SW 1271 (cell line): ENCODE measurements around the gene FRYL.
A peak's percentile ranks its signal among the peaks of the same experiment; 100 is the strongest.

Experiments used
- DNase-seq, 2 experiments: peaks; one replicate each; lab custom pipeline; 2025; lab: John Stamatoyannopoulos, UW

FRYL gene

DNA sequence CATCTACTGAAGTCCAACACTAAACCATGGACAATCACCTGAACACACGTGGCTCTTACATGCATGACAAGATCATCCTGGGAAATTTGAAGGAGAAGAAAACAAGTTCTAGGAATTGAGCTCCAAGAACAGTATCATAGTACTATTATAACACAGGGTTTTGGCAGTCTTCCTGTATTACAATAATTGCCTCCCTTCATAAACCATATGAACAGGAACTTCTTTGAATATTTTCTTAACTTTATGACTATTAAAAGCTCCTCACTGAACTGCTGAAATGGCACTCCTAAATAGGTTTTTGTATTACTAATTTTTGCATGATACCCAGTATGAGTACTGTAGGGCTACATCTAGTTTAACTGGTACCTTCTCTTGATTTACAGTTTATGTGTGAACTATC is 160.0 kb downstream of the FRYL start:
- no peak for DNase-seq

DNA sequence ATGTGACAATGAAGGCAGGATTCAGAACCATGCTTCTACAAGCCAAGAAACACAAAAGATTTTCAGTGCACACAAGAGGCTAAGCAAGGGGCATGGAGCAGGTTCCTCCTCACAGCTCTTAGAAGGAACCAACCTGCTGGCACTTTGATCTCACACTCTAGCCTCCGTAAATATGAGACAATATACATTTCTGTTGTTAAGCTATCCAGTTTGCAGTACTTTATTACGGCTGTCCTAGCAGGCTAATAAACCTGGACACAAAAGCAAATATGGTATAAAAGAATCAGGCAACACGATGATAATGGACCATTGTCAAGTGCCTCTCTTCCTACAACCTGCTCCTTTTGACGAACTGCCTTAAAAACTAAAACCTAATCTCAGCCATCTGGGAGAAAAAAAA is 175.6 kb downstream of the FRYL start:
- DNase-seq = no peak

DNA sequence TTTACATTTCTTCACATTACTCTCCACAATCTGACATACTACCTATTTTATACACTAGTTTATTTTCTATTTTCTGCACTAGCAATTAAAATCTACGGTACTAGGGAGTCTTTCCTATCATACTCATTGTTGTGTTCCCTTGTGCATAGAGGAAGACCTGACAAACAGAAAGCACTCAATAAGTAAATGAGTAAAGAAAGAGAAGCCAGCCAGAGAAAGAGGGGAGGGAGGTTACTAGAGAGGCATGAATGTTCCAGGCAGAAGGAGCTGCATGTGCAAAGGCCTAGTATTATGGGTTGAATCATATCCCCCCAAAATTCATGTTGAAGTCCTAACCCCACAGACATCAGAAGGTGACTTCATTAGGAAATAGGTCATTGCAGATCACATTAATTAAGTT is 176.0 kb downstream of the FRYL start:
- no peak for DNase-seq

DNA sequence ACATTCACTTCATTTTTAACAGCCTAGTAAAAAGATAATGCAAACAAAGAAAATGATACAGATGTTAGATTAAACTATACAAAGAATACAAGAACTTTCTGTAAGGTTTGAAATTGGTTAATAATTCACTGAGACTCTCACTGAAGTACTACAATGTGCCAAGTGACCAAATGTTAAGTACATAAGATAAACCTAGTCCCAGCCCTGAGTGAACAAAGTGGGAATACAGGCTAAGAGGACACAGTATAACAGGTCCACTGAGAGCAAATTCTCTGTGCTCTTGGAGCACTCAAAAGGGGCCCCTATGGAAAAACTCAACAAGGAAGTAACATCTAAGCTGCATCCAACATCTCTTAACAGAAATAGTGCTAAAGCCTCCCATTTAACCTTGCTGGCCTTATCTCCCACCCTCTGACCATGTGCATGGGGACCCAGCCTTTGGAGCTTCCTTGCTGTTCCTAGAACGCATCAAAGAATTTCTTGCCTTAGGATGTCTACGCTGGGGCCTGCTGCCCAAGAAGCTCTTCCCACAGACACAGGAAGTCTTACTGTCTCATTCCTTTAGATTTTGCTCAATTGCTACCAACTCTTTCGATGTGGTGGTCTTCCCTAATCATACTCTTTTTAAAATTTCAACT is 176.6 kb downstream of the FRYL start:
- no peak for DNase-seq

DNA sequence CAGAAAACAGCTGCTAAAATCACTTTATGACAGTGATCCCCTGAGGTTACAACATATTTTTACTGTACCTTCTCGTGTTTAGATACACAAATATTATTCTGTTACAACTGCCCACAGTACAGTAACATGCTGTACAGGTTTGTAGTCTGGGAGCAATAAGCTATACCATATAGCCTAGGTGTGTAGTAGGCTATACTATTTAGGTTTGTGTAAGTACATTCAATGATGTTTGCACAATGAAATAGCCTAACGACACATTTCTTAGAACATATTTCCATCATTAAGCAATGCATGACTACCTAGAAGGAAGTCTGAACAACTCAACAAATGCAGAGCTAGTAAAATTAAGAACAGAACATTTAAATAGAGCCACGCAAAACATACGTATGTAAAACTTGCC is 177.3 kb downstream of the FRYL start:
- no peak for DNase-seq

DNA sequence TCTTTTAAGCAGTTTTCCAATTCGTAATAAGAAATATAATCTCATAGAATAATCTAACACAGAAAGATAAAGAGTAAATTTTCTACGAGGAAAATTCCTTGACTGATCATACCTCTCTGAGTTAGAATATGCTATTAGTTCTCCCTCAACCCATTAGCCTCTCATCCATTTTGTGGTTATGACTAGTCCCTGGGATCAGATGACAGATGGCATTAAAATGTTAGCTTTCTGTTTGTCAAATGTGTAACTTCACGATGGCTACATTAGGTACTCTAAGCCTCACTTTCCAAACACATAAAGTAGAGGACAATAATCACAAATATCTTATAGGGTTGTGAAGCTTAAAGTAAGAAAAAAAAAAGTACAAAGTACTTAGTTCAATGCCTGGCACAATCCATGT is 177.9 kb downstream of the FRYL start:
- peak in 1 of 2 experiments; percentile 30 for DNase-seq

DNA sequence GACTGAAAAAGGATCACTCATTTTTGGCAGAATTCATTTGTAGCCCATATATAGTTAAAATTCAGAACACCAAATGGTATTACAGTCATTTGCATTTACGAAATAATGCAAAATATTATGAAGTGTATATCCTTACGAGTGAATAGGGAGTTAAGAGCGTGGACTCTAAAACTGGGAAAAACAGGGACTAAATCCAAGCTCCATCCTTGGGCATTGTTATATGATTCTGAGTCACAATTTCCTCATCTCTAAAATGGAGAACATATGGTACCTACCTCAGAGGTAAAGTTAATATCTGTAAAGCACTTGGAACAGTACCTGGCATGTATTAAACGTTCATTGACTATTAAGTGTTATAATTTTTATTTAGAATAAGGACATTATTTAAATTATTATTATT is 183.7 kb downstream of the FRYL start:
- no peak for DNase-seq

DNA sequence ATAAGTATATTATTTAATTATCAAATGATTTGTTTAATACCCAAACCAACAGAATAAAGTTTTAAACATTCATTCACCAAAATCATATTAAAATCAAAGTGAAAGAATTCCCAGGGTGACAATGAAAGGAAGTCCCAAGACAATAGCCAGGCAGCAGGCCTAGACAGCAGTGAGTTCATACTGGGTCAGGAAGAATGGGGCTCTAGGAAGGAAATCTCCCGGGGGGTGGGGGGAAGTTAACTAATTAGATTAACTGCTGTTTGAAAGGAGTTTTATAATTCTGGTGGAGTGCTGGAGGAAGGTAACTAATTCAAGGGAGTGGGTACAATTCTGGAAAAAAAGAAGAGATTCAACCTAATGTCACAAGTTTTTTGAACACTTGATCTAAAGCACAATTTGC is 185.9 kb downstream of the FRYL start:
- no peak for DNase-seq

DNA sequence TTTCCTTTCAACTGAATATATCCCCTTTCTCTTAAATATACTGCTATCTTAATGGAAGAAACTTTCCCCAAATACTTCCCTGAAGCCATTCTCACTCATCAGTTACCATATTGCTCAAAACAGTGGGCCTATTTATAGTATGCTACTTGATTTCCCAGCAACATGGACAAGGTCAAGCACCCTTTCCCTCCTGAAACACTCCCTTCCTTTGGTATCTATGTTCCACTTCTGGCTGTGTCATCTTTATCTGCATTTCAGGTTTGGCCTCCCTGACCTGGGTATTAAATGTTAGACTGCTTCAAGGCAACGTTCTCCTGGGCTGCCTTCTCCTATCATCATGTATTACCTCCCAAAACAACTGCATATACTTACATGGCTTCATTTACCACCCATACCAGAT is 188.7 kb downstream of the FRYL start:
- DNase-seq = no peak

DNA sequence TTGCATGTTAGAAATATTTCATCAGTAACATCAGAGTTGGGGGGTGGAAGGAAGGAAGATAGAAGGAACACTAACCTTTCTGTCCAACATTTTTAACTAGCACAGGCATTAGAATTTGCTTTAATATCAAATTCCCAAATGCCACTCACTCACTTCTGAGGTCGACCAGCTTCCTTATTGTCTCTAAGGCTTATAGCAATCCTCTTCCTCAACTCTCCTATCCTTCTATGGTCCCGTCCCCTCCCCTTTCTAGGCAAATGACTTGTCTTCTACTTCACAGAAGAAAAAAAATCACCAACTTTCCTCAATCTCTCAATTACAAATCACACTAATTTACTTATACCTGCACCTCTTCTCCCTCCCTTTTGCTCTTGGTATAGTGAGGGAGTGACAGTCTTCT is 189.2 kb downstream of the FRYL start:
- no peak for DNase-seq

DNA sequence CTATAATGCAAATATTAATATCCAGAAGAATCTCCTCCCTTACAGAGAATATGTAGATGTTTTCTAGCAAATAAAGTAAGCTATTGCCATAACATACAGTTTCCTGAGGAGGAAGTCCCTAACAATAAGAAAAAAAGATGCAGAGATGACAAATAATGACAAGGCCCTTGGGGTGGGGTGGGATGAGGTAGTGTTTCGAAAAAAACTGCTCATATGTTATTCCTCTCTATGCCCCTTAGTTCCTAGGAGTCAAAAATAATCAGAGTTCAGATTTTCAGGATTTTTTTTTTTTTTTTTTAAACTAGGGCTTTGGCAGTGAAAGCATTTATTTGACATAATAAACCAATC is 191.0 kb downstream of the FRYL start:
- no peak for DNase-seq

DNA sequence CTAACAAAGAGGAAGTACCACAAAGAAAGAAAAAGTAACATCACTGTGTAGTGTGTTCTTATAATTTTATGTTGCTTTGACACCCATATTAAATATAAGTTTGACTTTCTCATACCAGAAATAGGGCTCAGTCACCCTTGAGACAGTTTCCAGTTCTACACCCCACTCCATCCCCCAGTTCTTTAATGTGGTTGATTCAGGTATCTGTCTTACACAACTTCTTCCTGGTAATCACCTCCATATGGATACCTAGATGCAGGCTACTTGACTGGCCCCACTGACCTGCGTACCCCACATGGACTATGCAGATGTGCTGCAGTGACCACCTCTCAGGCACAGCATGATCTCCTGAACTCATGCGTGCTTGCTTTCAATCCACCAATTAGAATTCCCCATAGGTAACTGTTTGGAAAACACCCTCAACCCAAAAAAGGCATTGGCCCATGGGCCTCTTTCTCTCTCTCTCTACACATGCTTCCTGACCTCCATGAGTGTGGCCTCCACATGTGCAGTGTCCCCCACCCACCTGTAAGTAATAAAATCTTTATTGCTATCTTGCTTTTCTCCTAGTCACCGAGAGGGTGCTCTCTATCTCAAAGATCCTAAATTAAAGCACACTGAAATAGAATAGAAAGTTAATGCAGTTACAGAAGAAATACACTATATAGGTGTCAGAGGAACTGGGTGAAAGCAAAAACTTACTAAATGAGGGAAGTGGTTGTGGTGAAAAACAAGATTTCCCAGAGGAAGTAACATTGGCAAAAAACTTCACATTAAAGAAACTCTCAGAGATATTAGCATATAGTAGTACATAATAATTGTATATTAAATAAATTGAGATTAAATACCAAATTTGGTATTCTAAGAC is 191.6 kb downstream of the FRYL start:
- no peak for DNase-seq

DNA sequence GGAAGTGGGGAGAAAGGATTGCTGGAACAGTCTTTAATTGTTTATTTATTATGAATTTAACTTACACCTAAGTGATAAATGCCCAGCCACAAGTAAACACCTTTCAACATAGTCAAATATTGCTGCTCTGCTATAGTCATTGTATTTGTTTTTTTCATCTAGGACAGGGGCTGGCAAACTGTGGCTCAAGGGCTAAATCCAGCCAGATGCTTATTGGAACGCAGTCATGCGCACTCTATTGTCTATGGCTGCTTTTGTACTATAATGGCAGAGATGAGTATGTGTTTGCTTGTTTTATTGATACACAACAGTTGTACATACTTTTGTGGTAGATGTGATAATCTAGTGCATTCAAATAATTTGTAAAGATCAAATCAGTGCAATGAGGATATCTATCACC is 194.7 kb downstream of the FRYL start:
- no peak for DNase-seq

DNA sequence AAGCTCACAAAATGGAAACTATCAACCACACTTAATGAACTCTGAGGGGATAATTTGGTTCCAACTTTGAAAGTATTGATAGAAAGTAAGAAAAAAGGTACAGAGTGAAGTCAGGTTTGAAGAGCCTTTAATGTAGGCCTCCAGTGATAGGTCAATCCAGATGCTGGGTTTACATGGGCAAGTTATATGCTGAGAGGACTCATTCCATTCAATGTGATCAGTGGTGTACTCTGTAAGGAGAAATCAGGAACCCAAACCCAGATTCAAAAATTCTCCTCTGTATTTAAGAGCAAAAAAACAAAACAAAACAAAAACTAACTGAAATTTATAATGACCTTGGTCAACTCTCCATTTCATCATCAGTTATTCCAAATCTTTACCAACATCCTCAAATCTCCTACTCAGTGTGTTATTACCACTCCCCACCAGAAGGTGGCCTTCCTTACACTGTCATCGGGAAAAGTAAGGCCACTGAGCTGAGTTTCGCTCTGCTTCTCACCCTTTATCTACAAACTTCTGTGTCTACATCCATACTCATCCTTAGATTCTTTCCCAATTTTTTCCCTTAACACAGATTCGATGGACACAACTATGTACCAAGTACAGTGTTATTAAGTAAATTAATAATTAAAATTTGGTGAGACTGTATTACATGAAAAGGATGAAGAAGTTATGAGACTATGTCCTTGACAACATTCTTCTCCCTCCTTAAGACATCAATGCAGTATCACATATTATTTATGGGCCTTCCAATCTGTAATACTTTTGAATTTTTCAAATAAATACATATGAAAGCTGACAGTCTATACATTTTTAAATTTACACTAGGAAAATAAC is 201.7 kb downstream of the FRYL start:
- DNase-seq = peak; percentile 7 to 76

DNA sequence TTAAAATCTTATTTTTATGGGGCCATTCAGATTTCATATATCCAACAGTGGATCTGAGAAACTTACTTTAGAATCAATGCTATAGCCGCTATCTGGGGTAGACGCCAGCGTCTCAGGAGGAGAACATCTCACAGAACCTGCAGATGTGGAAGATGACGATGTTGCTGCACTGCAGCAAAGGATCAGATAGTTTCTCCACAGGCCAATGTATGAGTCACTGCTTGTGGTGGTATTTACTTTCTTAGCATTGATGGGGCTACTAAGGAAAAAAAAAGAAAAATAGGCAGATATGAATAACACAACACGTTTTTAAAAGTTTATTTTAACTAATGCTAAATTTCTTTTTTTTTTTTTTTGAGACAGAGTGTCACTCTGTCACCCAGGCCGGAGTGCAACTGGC is 204.1 kb downstream of the FRYL start:
- DNase-seq = no peak

DNA sequence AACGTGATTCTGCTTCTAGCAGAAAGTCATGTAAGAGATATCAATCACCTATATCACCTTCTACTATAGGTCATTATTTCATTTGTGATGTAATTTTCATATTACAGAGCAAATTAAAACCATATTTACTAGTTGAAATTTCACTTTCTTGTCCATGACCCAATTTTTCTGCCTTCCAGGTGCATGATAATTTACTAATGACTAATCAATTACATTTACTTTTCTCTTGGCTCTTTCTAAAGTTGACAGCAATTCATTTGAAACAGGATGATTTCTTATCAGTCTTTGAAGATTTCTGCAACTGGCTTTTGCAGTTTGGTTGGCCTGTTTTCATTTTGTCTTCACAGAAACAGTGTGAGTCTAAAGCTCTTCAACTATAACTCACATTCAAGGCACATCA is 208.6 kb downstream of the FRYL start:
- DNase-seq = no peak

DNA sequence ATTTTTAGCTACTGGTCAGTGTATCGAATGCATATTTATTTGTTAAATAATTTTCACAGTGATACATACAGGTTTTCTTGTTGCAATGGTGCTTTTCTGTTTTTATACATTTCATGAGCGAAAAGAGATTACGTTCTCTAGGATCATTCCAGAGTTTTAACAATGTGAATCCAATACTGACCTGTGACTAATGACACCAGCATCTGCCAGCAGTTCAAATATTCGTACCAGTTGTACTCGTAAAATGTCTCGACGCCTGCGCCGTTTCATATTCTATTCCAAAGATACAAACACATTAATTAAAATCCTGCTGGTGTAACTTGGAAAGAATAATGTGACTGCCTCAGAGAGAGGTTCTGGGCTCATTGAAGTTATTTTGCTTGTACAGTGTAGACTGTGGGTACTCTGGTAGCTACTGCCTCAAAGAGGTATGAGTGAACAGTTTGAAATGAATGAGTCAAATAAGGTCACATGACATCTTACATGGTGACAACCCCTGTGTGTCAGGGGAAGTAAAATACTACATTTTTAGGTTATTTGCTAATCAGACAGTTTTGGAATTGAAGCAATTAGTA is 209.3 kb downstream of the FRYL start:
- no peak for DNase-seq

DNA sequence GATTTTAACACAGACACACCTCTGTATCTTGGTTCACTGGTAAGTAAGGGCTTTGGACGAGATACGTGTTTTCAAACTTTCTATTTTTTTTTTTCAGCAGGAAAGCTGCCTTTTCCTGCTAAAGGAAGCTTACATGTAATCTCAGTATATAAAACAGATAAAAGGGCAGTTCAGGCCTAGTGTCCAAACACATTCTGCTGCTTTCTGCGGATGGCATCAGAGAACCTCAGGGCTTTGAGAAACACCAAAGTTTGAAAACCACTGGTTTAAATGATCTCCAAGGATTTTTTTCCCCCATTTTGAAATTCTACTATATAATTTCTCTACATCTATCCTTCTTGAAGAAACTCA is 214.1 kb downstream of the FRYL start:
- DNase-seq = no peak

DNA sequence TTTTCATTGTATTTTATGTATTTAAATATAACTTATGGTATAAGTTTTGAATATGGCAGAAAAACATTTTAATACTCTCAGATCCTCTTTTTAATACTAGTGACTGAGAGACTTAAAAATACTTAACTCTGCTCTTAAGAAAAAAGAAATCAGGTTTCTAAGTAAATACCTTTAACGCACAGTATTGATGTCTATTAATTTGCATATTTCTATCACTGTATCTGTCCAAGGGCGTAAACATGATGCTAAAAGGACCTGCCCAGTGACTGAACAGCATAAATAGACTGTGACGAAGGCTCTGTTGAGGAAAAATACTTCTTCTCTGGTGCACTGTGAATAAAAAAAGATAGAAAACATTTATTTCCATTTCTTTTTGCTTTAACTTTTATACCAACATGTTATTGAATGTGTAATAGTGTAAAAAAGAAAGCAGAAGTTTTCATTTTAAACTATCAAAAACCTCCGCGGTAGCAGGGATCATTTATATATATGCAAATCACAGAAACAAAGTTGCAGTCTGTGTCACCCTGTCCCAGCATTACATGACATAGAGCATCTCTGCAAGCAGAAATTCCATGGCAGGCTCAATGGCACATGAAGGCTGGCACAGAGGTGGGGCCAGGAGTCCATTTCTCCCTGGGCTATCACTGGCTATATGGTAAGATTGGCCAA is 214.6 kb downstream of the FRYL start:
- no peak for DNase-seq

DNA sequence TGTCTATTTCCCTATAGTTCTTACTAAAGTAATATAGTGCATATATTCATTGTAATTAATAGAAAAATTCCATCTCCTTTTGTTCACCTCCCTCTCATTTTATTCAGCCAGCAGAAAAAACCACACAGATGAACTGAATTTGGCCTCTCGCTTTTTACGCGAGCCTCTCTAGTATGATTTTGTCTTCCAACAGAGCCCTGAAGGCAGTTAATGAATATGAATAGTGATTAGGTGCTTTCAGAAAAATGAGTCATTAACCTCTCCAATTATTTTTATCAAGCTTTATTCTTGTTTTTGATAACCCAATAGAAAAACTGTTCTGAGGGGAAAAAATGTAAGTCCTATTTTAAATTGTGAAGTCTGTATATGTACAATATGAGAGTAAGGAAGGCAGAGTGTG is 215.9 kb downstream of the FRYL start:
- no peak for DNase-seq

DNA sequence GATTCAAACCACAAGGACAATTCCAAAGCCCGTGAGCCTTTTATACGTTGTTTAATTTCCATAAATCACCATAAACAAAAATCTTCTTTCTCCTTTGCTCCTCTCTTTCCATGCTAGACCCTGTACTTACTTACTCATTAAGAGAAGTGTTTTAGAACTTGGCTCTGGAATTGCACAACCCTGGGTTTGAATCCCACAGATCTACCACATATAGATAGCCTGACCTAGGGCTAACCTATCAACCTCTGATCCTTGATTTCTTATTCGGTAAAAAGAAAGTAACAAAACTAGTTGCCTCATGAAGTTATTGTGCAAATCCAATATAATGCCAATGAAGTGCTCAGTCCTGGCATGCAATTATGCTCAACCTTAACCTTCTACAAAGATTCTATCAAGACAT is 221.3 kb downstream of the FRYL start:
- DNase-seq = no peak

DNA sequence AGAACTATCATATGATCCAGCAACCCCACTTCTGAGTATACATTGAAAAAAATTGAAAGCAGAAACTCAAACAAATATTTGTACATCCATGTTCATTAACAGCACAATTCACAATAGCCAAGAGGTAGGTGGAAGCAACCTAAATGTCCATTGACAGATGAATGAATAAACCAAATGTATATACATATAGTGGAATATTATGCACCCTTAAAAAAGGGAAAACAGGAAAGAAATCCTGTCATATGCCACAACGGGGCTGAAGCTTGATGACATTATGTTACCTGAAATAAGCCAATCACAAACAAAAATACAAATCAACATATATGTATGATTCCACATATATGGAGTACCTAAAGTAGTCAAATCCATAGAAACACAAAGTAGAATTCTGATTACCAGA is 222.1 kb downstream of the FRYL start:
- no peak for DNase-seq
